Measurements from ENCODE around the gene GFRA1. TPM values are rescaled to one million over a fixed set of nuclear protein-coding genes. Genes with fewer than 3 reads are reported as not detected.

Gene GFRA1
- total and polyA plus RNA-seq, 2 of the 4 experiments (the other 2 are of a cell fraction) = 9.1 to 9.3 TPM

DNA sequence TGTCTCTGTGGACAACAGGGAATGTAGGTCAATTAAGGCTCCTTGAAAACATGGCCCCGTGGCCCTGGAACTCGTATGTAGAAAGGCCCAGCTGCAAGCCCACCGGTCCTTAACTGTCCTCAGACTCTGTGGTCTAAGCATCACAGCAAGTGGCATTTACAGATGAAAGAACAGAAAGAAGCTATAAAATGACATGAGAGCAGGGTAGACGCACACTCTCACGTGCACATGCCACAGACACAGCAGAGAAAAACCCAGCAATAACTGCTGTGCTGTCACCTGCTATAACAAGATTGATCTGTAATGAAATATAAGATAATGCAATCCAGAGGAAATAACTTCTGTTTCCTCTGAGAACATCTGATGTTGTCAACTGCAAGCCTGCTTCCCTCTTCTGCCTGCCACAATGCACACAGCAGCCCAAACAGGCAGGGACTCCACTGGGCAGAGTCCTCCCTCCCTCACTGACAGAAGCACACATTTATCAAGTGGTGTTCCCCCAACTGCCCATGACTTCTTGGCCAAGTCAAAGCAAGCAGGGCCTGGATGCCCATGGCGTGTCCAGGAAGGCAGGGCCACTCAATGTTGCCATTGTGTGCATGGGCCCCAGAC, 63.9 kb downstream of the GFRA1 start:
- intact Hi-C loops (cut with micrococcal nuclease) (no loop called here), dilution Hi-C loops (cut with HindIII; ENCODE audit: low sequenced_read_pairs, unreplicated experiment) (no loop called here), in situ Hi-C loops (cut with MboI; ENCODE audit: low sequenced_read_pairs) (no loop called here)
- Histone ChIP-seq H3K4ac (ENCODE audit: low read depth, low read length) (no peak overlapping the region), H2BK5ac (ENCODE audit: low read depth, low read length, poor library complexity, severe bottlenecking) (no peak overlapping the region), H4K5ac (ENCODE audit: low read depth, low read length) (no peak overlapping the region), H4K8ac (ENCODE audit: low read depth in 2 of 2, low read length in 2 of 2) (no peak overlapping the region), H3K18ac (ENCODE audit: low read depth, low read length) (no peak overlapping the region), H2AK5ac (ENCODE audit: low read depth, low read length) (no peak overlapping the region), H2BK120ac (ENCODE audit: low read depth, low read length) (no peak overlapping the region; the same call in 1 of the 2 replicates), H3K9me1 (ENCODE audit: insufficient read depth, low read length) (peaks cover 8% of the 10 kb centered on the region), H2BK20ac (ENCODE audit: low read depth, low read length) (no peak overlapping the region), H3K4me3 (ENCODE audit: insufficient read depth, low read depth, low read length) (no peak overlapping the region), H2BK15ac (ENCODE audit: low read depth, low read length) (no peak overlapping the region), H3K23ac (ENCODE audit: low read depth, low read length) (no peak overlapping the region), H4K91ac (ENCODE audit: insufficient read depth, low read depth, low read length) (no peak overlapping the region), H3K36me3 (ENCODE audit: control insufficient read depth, insufficient read depth, low read length) (no peaks in the 10 kb centered on the region), H3K14ac (replicated peaks; ENCODE audit: low read depth, low read length) (no peak overlapping the region), H3K4me1 (ENCODE audit: control insufficient read depth, insufficient read depth, low read length) (peaks cover 8% of the 10 kb centered on the region), H3K4me2 (ENCODE audit: low read depth, low read length) (no peak overlapping the region), H3K27ac (ENCODE audit: insufficient read depth, low read length) (no peak overlapping the region), H3K9ac (ENCODE audit: low read depth, low read length) (no peak overlapping the region), H3K9me3 (ENCODE audit: control insufficient read depth, insufficient read depth, low read length) (no peaks in the 10 kb centered on the region), H3K79me1 (ENCODE audit: low read depth in 1 of 2, low read length in 2 of 2) (no peaks in the 10 kb centered on the region), H4K20me1 (ENCODE audit: insufficient read depth, low read length) (no peaks in the 10 kb centered on the region; the same call in 1 of the 2 replicates), H3K56ac (ENCODE audit: extremely low read depth, insufficient read depth, low read length) (no peak overlapping the region), H2AFZ (replicated peaks; ENCODE audit: low read length, poor library complexity) (no peak overlapping the region), H2AK9ac (replicated peaks; ENCODE audit: low read depth, low read length, poor library complexity) (no peak overlapping the region), H3K27me3 (ENCODE audit: control insufficient read depth, insufficient read depth, low read length) (no peaks in the 10 kb centered on the region)
- ATAC-seq (ENCODE audit: low read depth) (no peak), DNase-seq (no peak)
- WGBS, 2 experiments (ENCODE audit: extremely low coverage in 2 of 2, insufficient read length in 1 of 2) = 71% methylated on average over 2 of the region's 6 CpGs; no CpG with 5 or more reads in 1 of the 2 experiments
- POLR2A ChIA-PET (ENCODE audit: unreplicated experiment) = no interaction called here
- TF ChIP-seq RFX5 (IDR thresholded peaks at IDR 0.05; ENCODE audit: low read depth, low read length) (no peak), BHLHE40 (IDR thresholded peaks at IDR 0.05; ENCODE audit: low read depth, low read length) (no peak), MXI1 (IDR thresholded peaks at IDR 0.05; ENCODE audit: borderline replicate concordance, low read depth, low read length) (no peak), FOS (IDR thresholded peaks at IDR 0.05; ENCODE audit: low read depth, low read length) (no peak), MAFK (IDR thresholded peaks at IDR 0.05; ENCODE audit: low read depth, low read length) (no peak), POLR2A (IDR thresholded peaks at IDR 0.05; ENCODE audit: low read depth, low read length) (no peak), RCOR1 (IDR thresholded peaks at IDR 0.05; ENCODE audit: insufficient replicate concordance, low read length) (no peak), RAD21 (IDR thresholded peaks at IDR 0.05; ENCODE audit: low read length) (no peak), MAZ (IDR thresholded peaks at IDR 0.05; ENCODE audit: borderline replicate concordance, low read depth, low read length) (no peak), CHD1 (IDR thresholded peaks at IDR 0.05; ENCODE audit: low read depth, low read length) (no peak), NFE2L2 (IDR thresholded peaks at IDR 0.05; ENCODE audit: low read depth, low read length) (no peak), SMC3 (IDR thresholded peaks at IDR 0.05; ENCODE audit: low read depth, low read length) (no peak), CEBPB (IDR thresholded peaks at IDR 0.05; ENCODE audit: low read depth, low read length) (no peak), ELK1 (IDR thresholded peaks at IDR 0.05; ENCODE audit: borderline replicate concordance, low read depth, low read length) (no peak)
- TF ChIP-seq, protein P1, sequence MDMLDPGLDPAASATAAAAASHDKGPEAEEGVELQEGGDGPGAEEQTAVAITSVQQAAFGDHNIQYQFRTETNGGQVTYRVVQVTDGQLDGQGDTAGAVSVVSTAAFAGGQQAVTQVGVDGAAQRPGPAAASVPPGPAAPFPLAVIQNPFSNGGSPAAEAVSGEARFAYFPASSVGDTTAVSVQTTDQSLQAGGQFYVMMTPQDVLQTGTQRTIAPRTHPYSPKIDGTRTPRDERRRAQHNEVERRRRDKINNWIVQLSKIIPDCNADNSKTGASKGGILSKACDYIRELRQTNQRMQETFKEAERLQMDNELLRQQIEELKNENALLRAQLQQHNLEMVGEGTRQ (IDR thresholded peaks at IDR 0.05; ENCODE audit: low read depth, low read length) = no peak
- TF ChIP-seq, protein P2, sequence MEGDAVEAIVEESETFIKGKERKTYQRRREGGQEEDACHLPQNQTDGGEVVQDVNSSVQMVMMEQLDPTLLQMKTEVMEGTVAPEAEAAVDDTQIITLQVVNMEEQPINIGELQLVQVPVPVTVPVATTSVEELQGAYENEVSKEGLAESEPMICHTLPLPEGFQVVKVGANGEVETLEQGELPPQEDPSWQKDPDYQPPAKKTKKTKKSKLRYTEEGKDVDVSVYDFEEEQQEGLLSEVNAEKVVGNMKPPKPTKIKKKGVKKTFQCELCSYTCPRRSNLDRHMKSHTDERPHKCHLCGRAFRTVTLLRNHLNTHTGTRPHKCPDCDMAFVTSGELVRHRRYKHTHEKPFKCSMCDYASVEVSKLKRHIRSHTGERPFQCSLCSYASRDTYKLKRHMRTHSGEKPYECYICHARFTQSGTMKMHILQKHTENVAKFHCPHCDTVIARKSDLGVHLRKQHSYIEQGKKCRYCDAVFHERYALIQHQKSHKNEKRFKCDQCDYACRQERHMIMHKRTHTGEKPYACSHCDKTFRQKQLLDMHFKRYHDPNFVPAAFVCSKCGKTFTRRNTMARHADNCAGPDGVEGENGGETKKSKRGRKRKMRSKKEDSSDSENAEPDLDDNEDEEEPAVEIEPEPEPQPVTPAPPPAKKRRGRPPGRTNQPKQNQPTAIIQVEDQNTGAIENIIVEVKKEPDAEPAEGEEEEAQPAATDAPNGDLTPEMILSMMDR (conservative IDR thresholded peaks at IDR 0.05; ENCODE audit: low read depth, low read length) = no peak
- CTCF ChIA-PET = no interaction called here
- no TSS peak for BruUV-seq (replicated peaks)
